Measurements from ENCODE around the gene GSK3B.

DNA sequence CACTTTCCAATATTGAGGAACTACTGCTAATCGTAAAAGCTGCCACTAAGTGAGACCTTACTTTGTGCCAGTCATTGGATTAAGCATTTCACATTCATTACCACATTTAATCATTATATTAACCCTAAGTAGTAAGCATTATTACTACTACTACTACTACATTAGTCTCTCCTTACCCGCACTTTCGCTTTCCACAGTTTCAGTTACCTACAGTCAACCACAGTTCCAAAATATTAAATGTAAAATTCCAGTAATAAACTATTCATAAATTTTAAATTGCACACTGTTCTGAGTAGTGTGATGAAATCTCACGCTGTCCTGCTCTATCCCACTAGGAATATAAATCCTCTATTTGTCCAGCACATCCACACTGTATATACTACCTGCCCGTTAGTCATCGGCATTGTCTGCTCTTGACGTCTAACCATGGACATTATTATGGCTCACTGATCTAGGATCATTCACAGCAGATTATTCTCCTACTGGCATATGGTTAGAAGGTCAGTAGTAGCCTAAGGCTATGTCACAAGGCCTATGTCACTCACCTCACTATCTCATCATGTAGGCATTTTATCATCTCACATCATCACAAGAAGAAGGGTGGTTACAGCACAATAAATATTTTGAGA is 121.1 kb downstream of the GSK3B start:
- TF ChIP-seq, protein P1, sequence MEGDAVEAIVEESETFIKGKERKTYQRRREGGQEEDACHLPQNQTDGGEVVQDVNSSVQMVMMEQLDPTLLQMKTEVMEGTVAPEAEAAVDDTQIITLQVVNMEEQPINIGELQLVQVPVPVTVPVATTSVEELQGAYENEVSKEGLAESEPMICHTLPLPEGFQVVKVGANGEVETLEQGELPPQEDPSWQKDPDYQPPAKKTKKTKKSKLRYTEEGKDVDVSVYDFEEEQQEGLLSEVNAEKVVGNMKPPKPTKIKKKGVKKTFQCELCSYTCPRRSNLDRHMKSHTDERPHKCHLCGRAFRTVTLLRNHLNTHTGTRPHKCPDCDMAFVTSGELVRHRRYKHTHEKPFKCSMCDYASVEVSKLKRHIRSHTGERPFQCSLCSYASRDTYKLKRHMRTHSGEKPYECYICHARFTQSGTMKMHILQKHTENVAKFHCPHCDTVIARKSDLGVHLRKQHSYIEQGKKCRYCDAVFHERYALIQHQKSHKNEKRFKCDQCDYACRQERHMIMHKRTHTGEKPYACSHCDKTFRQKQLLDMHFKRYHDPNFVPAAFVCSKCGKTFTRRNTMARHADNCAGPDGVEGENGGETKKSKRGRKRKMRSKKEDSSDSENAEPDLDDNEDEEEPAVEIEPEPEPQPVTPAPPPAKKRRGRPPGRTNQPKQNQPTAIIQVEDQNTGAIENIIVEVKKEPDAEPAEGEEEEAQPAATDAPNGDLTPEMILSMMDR (conservative IDR thresholded peaks at IDR 0.05; ENCODE audit: low read depth, low read length), result no peak
- no peak for TF ChIP-seq EZH2 (IDR thresholded peaks at IDR 0.05; ENCODE audit: borderline replicate concordance, low read depth, low read length, poor library complexity, severe bottlenecking)
